H9 (cell line): Measurements from ENCODE around the gene C2orf78. TPM values are rescaled to one million over a fixed set of nuclear protein-coding genes. Genes with fewer than 3 reads are reported as not detected.

ENCODE experiments used
- DNase-seq: peaks from one replicate; pipeline ENCODE4 v3.0.0-alpha.2; 2017
- H2AFZ ChIP-seq: one replicate; pipeline ENCODE4 v1.6.1; 2013; ENCODE audit warnings: mild to moderate bottlenecking, low read length, control low read depth, moderate library complexity
- H2AK5ac ChIP-seq: 2 replicates; pipeline ENCODE4 v1.6.1; 2013; ENCODE audit warnings: low read length, control low read depth, mixed read lengths; ENCODE audit not compliant: insufficient read length
- H2BK120ac ChIP-seq: one replicate; pipeline ENCODE4 v1.6.1; 2013; ENCODE audit warnings: low read depth, mild to moderate bottlenecking, low read length, control low read depth, inconsistent platforms; ENCODE audit not compliant: poor library complexity, severe bottlenecking
- H2BK12ac ChIP-seq: 2 replicates; pipeline ENCODE4 v1.6.1; 2013; ENCODE audit warnings: low read length, control low read depth, mixed read lengths, low read depth; ENCODE audit not compliant: insufficient read length
- H2BK15ac ChIP-seq: 2 replicates; pipeline ENCODE4 v1.6.1; 2013; ENCODE audit warnings: low read depth, low read length, control low read depth
- H2BK20ac ChIP-seq: one replicate; pipeline ENCODE4 v1.6.1; 2013; ENCODE audit warnings: low read depth, mild to moderate bottlenecking, low read length, control low read depth, inconsistent platforms; ENCODE audit not compliant: poor library complexity, severe bottlenecking
- H2BK5ac ChIP-seq: 2 replicates; pipeline ENCODE4 v1.6.1; 2013; ENCODE audit warnings: low read length, control low read depth, mixed read lengths; ENCODE audit not compliant: insufficient read length
- H3K14ac ChIP-seq: 2 replicates; pipeline ENCODE4 v1.6.1; 2013; ENCODE audit warnings: low read length, control low read depth; ENCODE audit not compliant: insufficient read depth
- H3K18ac ChIP-seq: 2 replicates; pipeline ENCODE4 v1.6.1; 2013; ENCODE audit warnings: low read depth, mild to moderate bottlenecking, mixed read lengths, low read length, control low read depth; ENCODE audit not compliant: insufficient read length
- H3K23ac ChIP-seq: 2 replicates; pipeline ENCODE4 v1.6.1; 2013; ENCODE audit warnings: low read length, control low read depth, mixed read lengths, low read depth; ENCODE audit not compliant: insufficient read length
- H3K23me2 ChIP-seq: 2 replicates; pipeline ENCODE4 v1.6.1; 2013; ENCODE audit warnings: low read depth, mild to moderate bottlenecking, mixed read lengths, low read length, control low read depth; ENCODE audit not compliant: insufficient read length, poor library complexity, severe bottlenecking
- H3K27ac ChIP-seq: 2 replicates; pipeline ENCODE4 v1.5.1; 2013; ENCODE audit warnings: low read length, control low read depth, mixed read lengths, low read depth; ENCODE audit not compliant: insufficient read length
- H3K27me3 ChIP-seq: 2 replicates; pipeline ENCODE4 v1.6.1; 2013; ENCODE audit warnings: low read length, control low read depth, inconsistent platforms; ENCODE audit not compliant: insufficient read depth
- H3K4ac ChIP-seq: 2 replicates; pipeline ENCODE4 v1.6.1; 2013; ENCODE audit warnings: low read depth, mild to moderate bottlenecking, control low read depth, inconsistent platforms, low read length, moderate library complexity
- H3K4me1 ChIP-seq: 2 replicates; pipeline ENCODE4 v1.6.1; 2013; ENCODE audit warnings: low read length, control low read depth, inconsistent platforms; ENCODE audit not compliant: insufficient read depth
- H3K4me2 ChIP-seq: 2 replicates; pipeline ENCODE4 v1.6.1; 2013; ENCODE audit warnings: low read length, control low read depth, mixed read lengths; ENCODE audit not compliant: insufficient read length, insufficient read depth
- H3K56ac ChIP-seq: 2 replicates; pipeline ENCODE4 v1.6.1; 2013; ENCODE audit warnings: low read depth, mild to moderate bottlenecking, mixed read lengths, low read length, control low read depth; ENCODE audit not compliant: insufficient read length
- H3K79me1 ChIP-seq: 2 replicates; pipeline ENCODE4 v1.6.1; 2013; ENCODE audit warnings: low read depth, mild to moderate bottlenecking, moderate library complexity, low read length, control low read depth, inconsistent platforms; ENCODE audit not compliant: insufficient read depth, poor library complexity, severe bottlenecking
- H3K79me2 ChIP-seq: 2 replicates; pipeline ENCODE4 v1.6.1; 2013; ENCODE audit warnings: low read length, control low read depth, inconsistent platforms; ENCODE audit not compliant: insufficient read depth
- H3K9ac ChIP-seq: 2 replicates; pipeline ENCODE4 v1.6.1; 2013; ENCODE audit warnings: low read length, control low read depth, mixed read lengths; ENCODE audit not compliant: insufficient read length; ENCODE audit errors: extremely low read depth
- H3K9me3 ChIP-seq: one replicate; pipeline ENCODE4 v1.6.1; 2013; ENCODE audit warnings: low read depth, low read length, inconsistent platforms; ENCODE audit not compliant: control insufficient read depth
- H3T11ph ChIP-seq: one replicate; pipeline ENCODE4 v1.6.1; 2013; ENCODE audit warnings: mild to moderate bottlenecking, low read length, control low read depth, inconsistent platforms
- H4K20me1 ChIP-seq: one replicate; pipeline ENCODE4 v1.6.1; 2013; ENCODE audit not compliant: control insufficient read depth, insufficient read length, insufficient read depth
- H4K5ac ChIP-seq: 2 replicates; pipeline ENCODE4 v1.6.1; 2013; ENCODE audit warnings: low read depth, mild to moderate bottlenecking, mixed read lengths, low read length, control low read depth; ENCODE audit not compliant: insufficient read length
- H4K8ac ChIP-seq: replicated peaks from 2 replicates; pipeline ENCODE4 v1.6.1; 2013; ENCODE audit warnings: low read length, control low read depth, mixed read lengths, low read depth; ENCODE audit not compliant: insufficient read length
- H4K91ac ChIP-seq: 2 replicates; pipeline ENCODE4 v1.6.1; 2013; ENCODE audit warnings: low read depth, mild to moderate bottlenecking, moderate library complexity, mixed read lengths, low read length, control low read depth; ENCODE audit not compliant: insufficient read length
- H3K27ac Mint-ChIP-seq, 3 experiments: 2 replicates in 2 of 3; 3 replicates in 1 of 3; pipeline ENCODE4 v1.8.0; 2020 to 2021; ENCODE audit warnings: mixed read lengths in 3 of 3, mild to moderate bottlenecking in 1 of 3, moderate library complexity in 1 of 3
- H3K27me3 Mint-ChIP-seq: 2 replicates; pipeline ENCODE4 v1.8.0; 2021; ENCODE audit warnings: low read depth, mild to moderate bottlenecking, moderate library complexity, mixed read lengths
- H3K36me3 Mint-ChIP-seq, 3 experiments: 2 replicates in 2 of 3; 3 replicates in 1 of 3; pipeline ENCODE4 v1.8.0; 2020 to 2021; ENCODE audit warnings: low read depth in 3 of 3, mixed read lengths in 3 of 3; ENCODE audit not compliant: insufficient read depth in 1 of 3
- H3K4me1 Mint-ChIP-seq, 2 experiments: 2 replicates each; pipeline ENCODE4 v1.8.0; 2020; ENCODE audit warnings: mixed read lengths in 2 of 2
- H3K4me3 Mint-ChIP-seq, 2 experiments: 2 replicates in 1 of 2; 3 replicates in 1 of 2; pipeline ENCODE4 v1.8.0; 2020 to 2021; ENCODE audit warnings: mild to moderate bottlenecking in 2 of 2, mixed read lengths in 2 of 2, moderate library complexity in 1 of 2
- H3K9me3 Mint-ChIP-seq, 2 experiments: 2 replicates in 1 of 2; 3 replicates in 1 of 2; pipeline ENCODE4 v1.8.0; 2020; ENCODE audit warnings: mild to moderate bottlenecking in 2 of 2, mixed read lengths in 2 of 2, moderate library complexity in 1 of 2
- WGBS: extraction: QIAGEN DNeasy Blood & Tissue Kit; methylation state at CpG from one replicate; pipeline ENCODE4 v1.1.7; 2013; ENCODE audit warnings: missing lambda C conversion rate, low lambda C conversion rate, mixed read lengths; ENCODE audit not compliant: insufficient read length; ENCODE audit errors: extremely low coverage; 5-methylcytosine and 5-hydroxymethylcytosine counted together
- total RNA-seq: library from RNA; stranded (reverse); gene quantifications from 2 replicates; pipeline ENCODE4 v1.2.1, GENCODE V29; 2021
- TF ChIP-seq, protein P1 (sequence below): fragments of 200-600 bp; sonication (generic); conservative IDR thresholded peaks from 3 replicates; pipeline ENCODE4 v1.8.0; 2021; ENCODE audit warnings: antibody characterized with exemption, mild to moderate bottlenecking

C2orf78 gene
- total RNA-seq, 1 experiment from 2014 or later, result 0.09 TPM

DNA sequence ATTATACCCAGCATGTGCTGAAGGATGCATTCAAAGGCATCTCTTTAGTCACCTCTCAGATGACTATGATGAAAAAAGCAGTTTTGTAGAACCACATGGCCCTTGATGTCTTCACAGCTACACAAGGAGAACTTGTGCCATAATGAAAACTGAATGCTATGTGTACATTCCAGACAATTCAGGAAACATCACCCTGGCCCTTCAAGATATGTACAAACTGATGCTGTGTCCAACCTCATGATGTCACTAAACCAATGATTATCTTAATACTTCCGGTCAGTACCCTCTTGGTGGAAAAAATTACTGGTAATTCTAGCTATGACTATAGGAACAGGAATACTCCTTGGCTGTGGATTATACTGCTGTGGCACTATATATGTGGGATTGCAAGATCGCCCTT lies 24.1 kb upstream of the C2orf78 start:
- Mint-ChIP-seq H3K4me1 (no peaks in the 10 kb centered on the region), H3K9me3 (peaks cover 3 to 15% of the 10 kb centered on the region in 2 experiments), H3K27ac (no peak overlapping the region), H3K36me3 (peaks cover 28 to 77% (median 52%) of the 10 kb centered on the region in 3 experiments), H3K27me3 (no peaks in the 10 kb centered on the region; the same call in 1 of the 2 replicates), H3K4me3 (no peak overlapping the region)
- H3K79me2 ChIP-seq, result no peaks in the 10 kb centered on the region
- no peak overlapping the region for H3K18ac ChIP-seq
- no peak overlapping the region for H2BK15ac ChIP-seq
- WGBS, result no CpG with 5 or more reads among the region's 2 CpGs
- H3K27ac ChIP-seq, result no peak overlapping the region
- no peak overlapping the region for H3K9ac ChIP-seq
- H3K4ac ChIP-seq, result no peak overlapping the region
- no peak overlapping the region for H4K8ac ChIP-seq
- H3K27me3 ChIP-seq, result no peaks in the 10 kb centered on the region
- no peak overlapping the region for H3K14ac ChIP-seq
- H4K5ac ChIP-seq, result no peak overlapping the region
- H4K20me1 ChIP-seq, result no peaks in the 10 kb centered on the region
- no peak overlapping the region for H2BK20ac ChIP-seq
- H3K9me3 ChIP-seq, result peaks cover 10% of the 10 kb centered on the region
- H3T11ph ChIP-seq, result no peak overlapping the region
- no peak overlapping the region for H2AK5ac ChIP-seq
- TF ChIP-seq, protein P1, sequence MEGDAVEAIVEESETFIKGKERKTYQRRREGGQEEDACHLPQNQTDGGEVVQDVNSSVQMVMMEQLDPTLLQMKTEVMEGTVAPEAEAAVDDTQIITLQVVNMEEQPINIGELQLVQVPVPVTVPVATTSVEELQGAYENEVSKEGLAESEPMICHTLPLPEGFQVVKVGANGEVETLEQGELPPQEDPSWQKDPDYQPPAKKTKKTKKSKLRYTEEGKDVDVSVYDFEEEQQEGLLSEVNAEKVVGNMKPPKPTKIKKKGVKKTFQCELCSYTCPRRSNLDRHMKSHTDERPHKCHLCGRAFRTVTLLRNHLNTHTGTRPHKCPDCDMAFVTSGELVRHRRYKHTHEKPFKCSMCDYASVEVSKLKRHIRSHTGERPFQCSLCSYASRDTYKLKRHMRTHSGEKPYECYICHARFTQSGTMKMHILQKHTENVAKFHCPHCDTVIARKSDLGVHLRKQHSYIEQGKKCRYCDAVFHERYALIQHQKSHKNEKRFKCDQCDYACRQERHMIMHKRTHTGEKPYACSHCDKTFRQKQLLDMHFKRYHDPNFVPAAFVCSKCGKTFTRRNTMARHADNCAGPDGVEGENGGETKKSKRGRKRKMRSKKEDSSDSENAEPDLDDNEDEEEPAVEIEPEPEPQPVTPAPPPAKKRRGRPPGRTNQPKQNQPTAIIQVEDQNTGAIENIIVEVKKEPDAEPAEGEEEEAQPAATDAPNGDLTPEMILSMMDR, result no peak
- H4K91ac ChIP-seq, result no peak overlapping the region
- no peak overlapping the region for H2BK120ac ChIP-seq
- H2BK5ac ChIP-seq, result no peak overlapping the region
- no peak for DNase-seq
- no peak overlapping the region for H3K4me2 ChIP-seq
- H3K56ac ChIP-seq, result no peak overlapping the region
- no peaks in the 10 kb centered on the region for H3K23me2 ChIP-seq
- no peaks in the 10 kb centered on the region for H3K4me1 ChIP-seq
- no peaks in the 10 kb centered on the region for H3K79me1 ChIP-seq
- H2AFZ ChIP-seq, result no peak overlapping the region
- H2BK12ac ChIP-seq, result no peak overlapping the region
- H3K23ac ChIP-seq, result no peak overlapping the region
